Hepatocyte (in vitro differentiated cells): ENCODE results near the gene IRF2.

Experiments
- EZH2 ChIP-seq: fragments of 200-600 bp; sonication (generic); IDR thresholded peaks from 2 replicates; pipeline ENCODE4 v1.6.1; 2016; ENCODE audit warnings: antibody characterized with exemption, mild to moderate bottlenecking, borderline replicate concordance
- EZH2phosphoT487 ChIP-seq: fragments of 200-600 bp; sonication (generic); IDR thresholded peaks from one replicate; pipeline ENCODE4 v1.6.1; 2018; ENCODE audit warnings: antibody characterized with exemption, mild to moderate bottlenecking, low read depth, moderate library complexity; ENCODE audit not compliant: unreplicated experiment, severe bottlenecking
- TF ChIP-seq, protein P1 (sequence below): fragments of 200-600 bp; sonication (generic); IDR thresholded peaks from 2 replicates; pipeline ENCODE4 v1.5.1; 2016; ENCODE audit warnings: antibody characterized with exemption, mild to moderate bottlenecking; ENCODE audit not compliant: poor library complexity

DNA sequence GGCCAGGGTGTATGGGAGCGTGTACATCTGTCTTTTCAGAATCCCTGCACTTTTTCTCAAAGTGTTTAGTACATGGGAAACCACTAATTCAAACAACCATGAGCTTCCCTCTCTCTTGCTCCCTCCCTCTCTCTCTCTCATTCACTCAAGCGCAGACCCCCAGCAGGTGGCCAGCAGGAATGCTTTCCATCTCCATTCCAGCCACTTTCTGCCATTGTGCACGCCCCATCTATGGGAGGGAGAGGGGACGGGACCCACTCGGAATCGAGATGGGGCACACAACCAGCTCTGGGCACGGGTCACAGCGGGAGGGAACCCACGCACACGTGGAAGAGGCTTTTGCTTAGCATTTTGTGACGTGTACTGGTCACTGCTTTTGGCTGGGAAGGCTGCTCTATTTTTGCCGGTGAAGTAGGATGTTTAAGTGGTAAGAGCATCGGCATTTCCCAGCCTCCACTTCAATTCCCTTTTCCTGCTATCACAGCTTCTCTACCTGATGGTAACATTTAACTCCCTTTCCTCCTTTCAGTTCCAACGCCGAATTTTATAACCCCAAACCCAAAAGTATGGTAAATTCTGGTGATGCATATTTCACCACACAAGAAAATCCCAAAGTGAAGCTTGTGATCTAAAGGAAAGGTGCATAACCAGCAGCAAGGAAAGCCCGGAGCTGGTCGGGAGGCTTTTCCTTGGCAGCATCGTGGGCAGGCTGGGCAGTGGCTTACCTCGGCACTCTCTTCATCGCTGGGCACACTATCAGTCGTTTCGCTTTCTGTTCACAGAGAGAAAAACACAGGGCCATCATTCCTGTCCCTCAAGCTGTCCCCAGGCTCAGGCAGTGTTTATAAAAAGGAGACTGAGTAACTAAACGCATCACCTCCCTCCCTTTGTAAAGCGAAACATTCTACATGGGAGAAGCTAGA, 84.1 kb downstream of the IRF2 start:
- TF ChIP-seq, protein P1, sequence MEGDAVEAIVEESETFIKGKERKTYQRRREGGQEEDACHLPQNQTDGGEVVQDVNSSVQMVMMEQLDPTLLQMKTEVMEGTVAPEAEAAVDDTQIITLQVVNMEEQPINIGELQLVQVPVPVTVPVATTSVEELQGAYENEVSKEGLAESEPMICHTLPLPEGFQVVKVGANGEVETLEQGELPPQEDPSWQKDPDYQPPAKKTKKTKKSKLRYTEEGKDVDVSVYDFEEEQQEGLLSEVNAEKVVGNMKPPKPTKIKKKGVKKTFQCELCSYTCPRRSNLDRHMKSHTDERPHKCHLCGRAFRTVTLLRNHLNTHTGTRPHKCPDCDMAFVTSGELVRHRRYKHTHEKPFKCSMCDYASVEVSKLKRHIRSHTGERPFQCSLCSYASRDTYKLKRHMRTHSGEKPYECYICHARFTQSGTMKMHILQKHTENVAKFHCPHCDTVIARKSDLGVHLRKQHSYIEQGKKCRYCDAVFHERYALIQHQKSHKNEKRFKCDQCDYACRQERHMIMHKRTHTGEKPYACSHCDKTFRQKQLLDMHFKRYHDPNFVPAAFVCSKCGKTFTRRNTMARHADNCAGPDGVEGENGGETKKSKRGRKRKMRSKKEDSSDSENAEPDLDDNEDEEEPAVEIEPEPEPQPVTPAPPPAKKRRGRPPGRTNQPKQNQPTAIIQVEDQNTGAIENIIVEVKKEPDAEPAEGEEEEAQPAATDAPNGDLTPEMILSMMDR, result no peak
- TF ChIP-seq EZH2phosphoT487, result no peak
- TF ChIP-seq EZH2, result no peak
